Astrocyte of the cerebellum (primary cell): ENCODE measurements around the gene VWA8.
A peak's percentile ranks its signal among the peaks of the same experiment; 100 is the strongest.

Source experiments
- DNase-seq: peaks from one replicate; pipeline ENCODE4 v3.0.0-alpha.2; 2011; ENCODE audit warnings: low read depth
- H3K4me3 ChIP-seq: 2 replicates; pipeline ENCODE4 v1.5.1; 2011; ENCODE audit warnings: mild to moderate bottlenecking, low read depth, low read length, moderate library complexity
- CTCF ChIP-seq: IDR thresholded peaks from 2 replicates; pipeline ENCODE4 v1.5.1; 2012; ENCODE audit warnings: low read length, low read depth, moderate library complexity, mild to moderate bottlenecking; ENCODE audit errors: missing control alignments
- in situ Hi-C: cut with HindIII; loops from 2 replicates; pipeline ENCODE4 v1.10.0; 2017; ENCODE audit warnings: low sequenced_read_pairs

VWA8 gene

GRCh38 chr13:41568972-41569351, 391.9 kb downstream of the VWA8 start:
- no peak for TF ChIP-seq CTCF
- DNase-seq, result peak; percentile 87
- in situ Hi-C loops, result no loop called here
- H3K4me3 ChIP-seq, result no peak overlapping the region

GRCh38 chr13:41568143-41568971, 392.6 kb downstream of the VWA8 start:
- no peak overlapping the region for H3K4me3 ChIP-seq
- no peak for TF ChIP-seq CTCF
- no peak for DNase-seq
- in situ Hi-C loops, result no loop called here

GRCh38 chr13:41567363-41567762, 393.5 kb downstream of the VWA8 start:
- H3K4me3 ChIP-seq, result no peak overlapping the region
- TF ChIP-seq CTCF, result no peak
- no peak for DNase-seq
- in situ Hi-C loops, result no loop called here

GRCh38 chr13:41565846-41566245, 395.1 kb downstream of the VWA8 start:
- in situ Hi-C loops, result no loop called here
- no peak for DNase-seq
- no peak overlapping the region for H3K4me3 ChIP-seq
- no peak for TF ChIP-seq CTCF

- in situ Hi-C loops, result no loop called here
- TF ChIP-seq CTCF, result no peak
- no peak overlapping the region for H3K4me3 ChIP-seq
- peak; percentile 72 for DNase-seq
Observed at GRCh38 chr13:41565216-41565615, 395.7 kb downstream of the VWA8 start.

GRCh38 chr13:41563984-41564365, 396.9 kb downstream of the VWA8 start:
- TF ChIP-seq CTCF, result no peak
- no peak overlapping the region for H3K4me3 ChIP-seq
- no peak for DNase-seq
- in situ Hi-C loops, result no loop called here
